ENCODE data around the gene NCEH1. TPM values are rescaled to one million over a fixed set of nuclear protein-coding genes. Genes with fewer than 3 reads are reported as not detected.

Gene NCEH1
- total and polyA plus RNA-seq, 2 of the 13 experiments (the other 11 are each of a cell fraction or from before 2014, with no cell fraction given), result 12.9 to 21.4 TPM

DNA sequence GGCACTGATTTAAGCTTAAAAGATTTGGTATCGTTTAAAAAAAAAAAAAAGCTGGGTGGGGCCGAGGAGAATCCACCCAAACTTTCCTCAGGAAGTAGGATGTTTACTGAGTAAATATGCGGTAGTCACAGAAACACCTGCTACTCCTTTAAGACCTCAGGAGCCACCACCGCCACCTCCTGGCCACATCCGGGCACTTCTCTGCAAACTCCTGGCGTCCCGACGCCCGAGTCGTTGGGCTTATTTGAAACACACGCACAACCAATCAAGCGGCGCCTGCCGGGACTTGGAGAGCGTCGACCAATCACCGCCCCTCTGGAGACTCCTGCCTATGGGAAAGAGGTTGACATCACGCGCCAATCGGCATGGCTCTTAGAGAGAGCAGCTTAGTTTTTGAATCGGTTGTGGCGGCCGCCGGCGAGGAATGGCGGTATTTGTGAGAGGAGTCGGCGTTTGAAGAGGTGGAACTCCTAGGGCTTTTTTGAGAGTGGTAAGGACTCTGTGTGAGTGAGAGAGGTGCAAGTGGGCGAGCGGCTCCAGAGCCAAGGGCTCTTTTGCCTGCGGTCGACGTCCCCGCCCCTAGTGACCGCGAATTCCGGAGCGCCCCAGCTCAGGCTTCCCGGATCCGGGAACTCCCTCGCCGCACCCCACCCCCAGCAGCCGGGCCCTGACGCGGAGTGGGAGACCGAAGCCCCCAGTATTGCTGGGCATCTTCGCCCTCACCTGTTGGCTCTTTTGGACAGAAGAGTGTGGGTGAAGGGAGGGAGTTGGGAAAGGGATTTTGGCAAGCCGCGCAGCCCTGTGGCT, 39.7 kb upstream of the NCEH1 start, which contains the start of gene ECT2 (continued):
- TF ChIP-seq ZNF546 (CRISPR knock-in tag; conservative IDR thresholded peaks at IDR 0.05), result no peak
- TF ChIP-seq GATAD1 (CRISPR knock-in tag; IDR thresholded peaks at IDR 0.05), result peak; percentile 83
- TF ChIP-seq, protein P1, sequence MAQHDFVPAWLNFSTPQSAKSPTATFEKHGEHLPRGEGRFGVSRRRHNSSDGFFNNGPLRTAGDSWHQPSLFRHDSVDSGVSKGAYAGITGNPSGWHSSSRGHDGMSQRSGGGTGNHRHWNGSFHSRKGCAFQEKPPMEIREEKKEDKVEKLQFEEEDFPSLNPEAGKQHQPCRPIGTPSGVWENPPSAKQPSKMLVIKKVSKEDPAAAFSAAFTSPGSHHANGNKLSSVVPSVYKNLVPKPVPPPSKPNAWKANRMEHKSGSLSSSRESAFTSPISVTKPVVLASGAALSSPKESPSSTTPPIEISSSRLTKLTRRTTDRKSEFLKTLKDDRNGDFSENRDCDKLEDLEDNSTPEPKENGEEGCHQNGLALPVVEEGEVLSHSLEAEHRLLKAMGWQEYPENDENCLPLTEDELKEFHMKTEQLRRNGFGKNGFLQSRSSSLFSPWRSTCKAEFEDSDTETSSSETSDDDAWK (CRISPR knock-in tag; IDR thresholded peaks at IDR 0.05), result no peak
- peak; percentile 45; the same call in 1 of the 2 replicates for TF ChIP-seq ZNF143 (CRISPR knock-in tag; IDR thresholded peaks at IDR 0.05)
- TF ChIP-seq KDM5B (CRISPR knock-in tag; IDR thresholded peaks at IDR 0.05; ENCODE audit: borderline replicate concordance), result peak; percentile 37; the same call in 1 of the 2 replicates
- no peak for TF ChIP-seq ZFYVE20 (CRISPR knock-in tag; IDR thresholded peaks at IDR 0.05; ENCODE audit: borderline replicate concordance, low read depth)
- no peak for TF ChIP-seq AGO1 (IDR thresholded peaks at IDR 0.05; ENCODE audit: low read depth, low read length, poor library complexity, severe bottlenecking)
- no peak for TF ChIP-seq DNMT1 (CRISPR knock-in tag; IDR thresholded peaks at IDR 0.05)
- TF ChIP-seq, protein P2, sequence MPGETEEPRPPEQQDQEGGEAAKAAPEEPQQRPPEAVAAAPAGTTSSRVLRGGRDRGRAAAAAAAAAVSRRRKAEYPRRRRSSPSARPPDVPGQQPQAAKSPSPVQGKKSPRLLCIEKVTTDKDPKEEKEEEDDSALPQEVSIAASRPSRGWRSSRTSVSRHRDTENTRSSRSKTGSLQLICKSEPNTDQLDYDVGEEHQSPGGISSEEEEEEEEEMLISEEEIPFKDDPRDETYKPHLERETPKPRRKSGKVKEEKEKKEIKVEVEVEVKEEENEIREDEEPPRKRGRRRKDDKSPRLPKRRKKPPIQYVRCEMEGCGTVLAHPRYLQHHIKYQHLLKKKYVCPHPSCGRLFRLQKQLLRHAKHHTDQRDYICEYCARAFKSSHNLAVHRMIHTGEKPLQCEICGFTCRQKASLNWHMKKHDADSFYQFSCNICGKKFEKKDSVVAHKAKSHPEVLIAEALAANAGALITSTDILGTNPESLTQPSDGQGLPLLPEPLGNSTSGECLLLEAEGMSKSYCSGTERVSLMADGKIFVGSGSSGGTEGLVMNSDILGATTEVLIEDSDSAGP (CRISPR knock-in tag; IDR thresholded peaks at IDR 0.05; ENCODE audit: borderline replicate concordance), result peak; percentile 98
- TF ChIP-seq, protein P3, sequence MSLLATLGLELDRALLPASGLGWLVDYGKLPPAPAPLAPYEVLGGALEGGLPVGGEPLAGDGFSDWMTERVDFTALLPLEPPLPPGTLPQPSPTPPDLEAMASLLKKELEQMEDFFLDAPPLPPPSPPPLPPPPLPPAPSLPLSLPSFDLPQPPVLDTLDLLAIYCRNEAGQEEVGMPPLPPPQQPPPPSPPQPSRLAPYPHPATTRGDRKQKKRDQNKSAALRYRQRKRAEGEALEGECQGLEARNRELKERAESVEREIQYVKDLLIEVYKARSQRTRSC (CRISPR knock-in tag; IDR thresholded peaks at IDR 0.05; ENCODE audit: low read depth), result no peak
- no peak for TF ChIP-seq PHB2 (IDR thresholded peaks at IDR 0.05; ENCODE audit: partially characterized antibody)
- TF ChIP-seq ZNF44 (CRISPR knock-in tag; IDR thresholded peaks at IDR 0.05), result no peak
- peak; percentile 33; the same call in 1 of the 2 replicates for TF ChIP-seq ZSCAN20 (CRISPR knock-in tag; IDR thresholded peaks at IDR 0.05; ENCODE audit: borderline replicate concordance)
- TF ChIP-seq KDM6A (CRISPR knock-in tag; IDR thresholded peaks at IDR 0.05; ENCODE audit: low read depth), result no peak
- TF ChIP-seq ZNF605 (CRISPR knock-in tag; IDR thresholded peaks at IDR 0.05), result peak; percentile 42; the same call in 1 of the 2 replicates
- TF ChIP-seq MIER2 (CRISPR knock-in tag; IDR thresholded peaks at IDR 0.05), result no peak
- no peak for TF ChIP-seq AHR (CRISPR knock-in tag; IDR thresholded peaks at IDR 0.05)
- peak; percentile 66 for TF ChIP-seq ZEB1 (IDR thresholded peaks at IDR 0.05; ENCODE audit: insufficient replicate concordance, low read depth)
- no peak for TF ChIP-seq MTF2 (CRISPR knock-in tag; IDR thresholded peaks at IDR 0.05; ENCODE audit: borderline replicate concordance)
- 0 out of 2 replicates have a peak, but pooled peaks have one; percentile 45 for TF ChIP-seq HNRNPL (IDR thresholded peaks at IDR 0.05; ENCODE audit: low read depth, low read length)
- TF ChIP-seq SIX1 (CRISPR knock-in tag; IDR thresholded peaks at IDR 0.05; ENCODE audit: borderline replicate concordance), result 0 out of 2 replicates have a peak, but pooled peaks have one; percentile 10
- peak; percentile 45 for TF ChIP-seq TCF7 (IDR thresholded peaks at IDR 0.05; ENCODE audit: low read depth)
- peak; percentile 74 for TF ChIP-seq KAT8 (CRISPR knock-in tag; IDR thresholded peaks at IDR 0.05)
- no peak for TF ChIP-seq ETS1 (CRISPR knock-in tag; IDR thresholded peaks at IDR 0.05)
- TF ChIP-seq, protein P4, sequence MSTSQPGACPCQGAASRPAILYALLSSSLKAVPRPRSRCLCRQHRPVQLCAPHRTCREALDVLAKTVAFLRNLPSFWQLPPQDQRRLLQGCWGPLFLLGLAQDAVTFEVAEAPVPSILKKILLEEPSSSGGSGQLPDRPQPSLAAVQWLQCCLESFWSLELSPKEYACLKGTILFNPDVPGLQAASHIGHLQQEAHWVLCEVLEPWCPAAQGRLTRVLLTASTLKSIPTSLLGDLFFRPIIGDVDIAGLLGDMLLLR (CRISPR knock-in tag; IDR thresholded peaks at IDR 0.05), result no peak
- TF ChIP-seq BHLHE40 (IDR thresholded peaks at IDR 0.05; ENCODE audit: low read length), result no peak
